HUES6 (cell line): Measurements from ENCODE around the gene TPM1.

Experiments used
- H3K27ac ChIP-seq: 2 replicates; pipeline ENCODE4 v1.7.0; 2013; ENCODE audit warnings: low read depth, mild to moderate bottlenecking, low read length, inconsistent platforms
- H3K27me3 ChIP-seq: 2 replicates; pipeline ENCODE4 v1.6.1; 2013; ENCODE audit warnings: low read length; ENCODE audit not compliant: control insufficient read depth, insufficient read depth
- H3K36me3 ChIP-seq: 2 replicates; pipeline ENCODE4 v1.6.1; 2013; ENCODE audit warnings: low read length; ENCODE audit not compliant: control insufficient read depth, insufficient read depth
- H3K4me1 ChIP-seq: 2 replicates; pipeline ENCODE4 v1.6.1; 2013; ENCODE audit warnings: low read length; ENCODE audit not compliant: control insufficient read depth, insufficient read depth
- H3K4me3 ChIP-seq: 2 replicates; pipeline ENCODE4 v1.5.1; 2013; ENCODE audit warnings: low read depth, low read length
- H3K9ac ChIP-seq: one replicate; pipeline ENCODE4 v1.6.1; 2013; ENCODE audit warnings: mild to moderate bottlenecking, low read length
- H3K9me3 ChIP-seq: 2 replicates; pipeline ENCODE4 v1.6.1; 2013; ENCODE audit warnings: low read depth, low read length; ENCODE audit not compliant: control insufficient read depth, insufficient read depth

Gene TPM1

GRCh38 chr15:63057468-63058345 is 15.2 kb downstream of the TPM1 start:
- no peaks in the 10 kb centered on the region for H3K9me3 ChIP-seq
- H3K9ac ChIP-seq = no peak overlapping the region
- H3K36me3 ChIP-seq = peaks cover 95% of the 10 kb centered on the region
- no peak overlapping the region for H3K4me3 ChIP-seq
- H3K4me1 ChIP-seq = peaks cover 13% of the 10 kb centered on the region; the same call in 1 of the 2 replicates
- H3K27ac ChIP-seq = no peak overlapping the region
- no peaks in the 10 kb centered on the region for H3K27me3 ChIP-seq

DNA sequence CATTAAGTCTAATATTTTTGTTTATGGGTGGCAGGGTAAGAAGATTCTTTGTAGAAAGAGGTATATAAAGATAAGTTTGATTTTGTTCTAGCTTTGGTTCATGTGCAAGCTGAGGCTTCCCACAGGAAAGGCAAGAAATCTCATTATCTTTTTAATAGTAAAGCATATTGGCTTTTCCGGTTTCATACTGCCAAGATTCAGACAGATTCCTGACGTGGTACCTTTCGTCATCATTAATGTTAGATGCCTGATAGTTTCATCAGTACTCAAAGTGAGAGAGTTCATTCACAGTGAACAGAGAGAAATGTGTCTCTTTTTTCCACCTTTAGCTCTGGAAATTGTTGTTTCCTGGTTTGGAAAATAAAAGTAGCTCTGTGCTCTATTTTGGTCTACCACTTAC is 16.5 kb downstream of the TPM1 start:
- Histone ChIP-seq H3K36me3 (peaks cover 97% of the 10 kb centered on the region), H3K9me3 (no peaks in the 10 kb centered on the region), H3K4me3 (no peak overlapping the region), H3K27ac (no peak overlapping the region), H3K4me1 (peaks cover 3% of the 10 kb centered on the region; the same call in 1 of the 2 replicates), H3K27me3 (no peaks in the 10 kb centered on the region), H3K9ac (no peak overlapping the region)

DNA sequence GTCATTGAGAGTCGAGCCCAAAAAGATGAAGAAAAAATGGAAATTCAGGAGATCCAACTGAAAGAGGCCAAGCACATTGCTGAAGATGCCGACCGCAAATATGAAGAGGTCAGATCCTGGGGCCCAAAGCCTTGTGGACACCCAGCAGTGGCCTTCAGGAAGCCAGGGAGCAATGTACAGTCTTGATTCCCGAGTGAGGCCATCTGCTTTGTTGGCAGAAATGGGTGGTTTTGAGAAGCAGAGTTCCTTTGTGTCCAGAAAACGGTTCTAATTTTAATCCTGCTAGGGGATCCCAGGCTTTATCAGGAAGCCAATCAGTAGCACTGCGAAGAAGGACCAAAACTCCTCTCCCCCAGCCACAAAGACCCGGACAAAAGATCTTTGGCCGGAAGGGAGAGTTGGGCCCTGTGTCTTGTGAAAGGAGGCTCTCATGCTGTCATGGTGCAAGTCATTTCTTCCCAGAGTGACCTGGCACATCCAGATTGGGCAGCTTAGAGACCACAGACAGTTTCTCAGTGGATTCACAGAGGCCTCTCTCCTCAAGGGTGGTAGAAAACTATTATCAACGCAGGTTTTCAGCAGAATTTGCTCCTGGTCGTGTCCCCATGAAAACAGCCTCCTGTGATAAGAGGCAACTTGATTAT is 17.1 kb downstream of the TPM1 start:
- Histone ChIP-seq H3K27me3 (no peaks in the 10 kb centered on the region), H3K9ac (no peak overlapping the region), H3K4me3 (no peak overlapping the region), H3K9me3 (no peaks in the 10 kb centered on the region), H3K36me3 (peaks cover 96% of the 10 kb centered on the region), H3K4me1 (no peaks in the 10 kb centered on the region), H3K27ac (no peak overlapping the region)

- Histone ChIP-seq H3K27me3 (no peaks in the 10 kb centered on the region), H3K4me1 (no peaks in the 10 kb centered on the region), H3K4me3 (no peak overlapping the region), H3K27ac (no peak overlapping the region), H3K9me3 (no peaks in the 10 kb centered on the region), H3K9ac (no peak overlapping the region), H3K36me3 (peaks cover 97% of the 10 kb centered on the region)
Measured at GRCh38 chr15:63060699-63061098, 18.2 kb downstream of the TPM1 start.

DNA sequence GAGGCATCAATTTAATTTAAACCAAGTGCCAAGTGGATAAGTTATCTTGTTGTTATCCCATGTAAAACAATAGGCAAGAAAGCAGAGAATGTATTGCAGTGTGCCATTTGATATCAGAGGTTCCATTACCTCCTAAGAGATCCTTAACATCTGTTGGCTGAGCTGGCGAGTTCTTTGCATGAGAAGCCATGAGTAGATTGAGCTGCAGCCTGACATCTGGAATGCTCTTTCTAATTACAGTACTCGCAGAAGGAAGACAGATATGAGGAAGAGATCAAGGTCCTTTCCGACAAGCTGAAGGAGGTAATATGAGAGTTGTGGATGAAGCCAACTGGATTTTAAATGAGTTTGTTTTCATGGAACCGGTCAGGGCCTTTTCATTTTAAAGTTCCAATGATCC is 19.4 kb downstream of the TPM1 start:
- Histone ChIP-seq H3K9ac (no peak overlapping the region), H3K27me3 (no peaks in the 10 kb centered on the region), H3K9me3 (no peaks in the 10 kb centered on the region), H3K4me1 (no peaks in the 10 kb centered on the region), H3K4me3 (no peak overlapping the region), H3K27ac (no peak overlapping the region), H3K36me3 (peaks cover 99% of the 10 kb centered on the region)

GRCh38 chr15:63063164-63063756 is 20.7 kb downstream of the TPM1 start:
- no peak overlapping the region for H3K4me3 ChIP-seq
- no peak overlapping the region for H3K27ac ChIP-seq
- no peaks in the 10 kb centered on the region for H3K4me1 ChIP-seq
- H3K9me3 ChIP-seq = no peaks in the 10 kb centered on the region
- H3K36me3 ChIP-seq = peaks cover 99% of the 10 kb centered on the region
- no peak overlapping the region for H3K9ac ChIP-seq
- no peaks in the 10 kb centered on the region for H3K27me3 ChIP-seq

DNA sequence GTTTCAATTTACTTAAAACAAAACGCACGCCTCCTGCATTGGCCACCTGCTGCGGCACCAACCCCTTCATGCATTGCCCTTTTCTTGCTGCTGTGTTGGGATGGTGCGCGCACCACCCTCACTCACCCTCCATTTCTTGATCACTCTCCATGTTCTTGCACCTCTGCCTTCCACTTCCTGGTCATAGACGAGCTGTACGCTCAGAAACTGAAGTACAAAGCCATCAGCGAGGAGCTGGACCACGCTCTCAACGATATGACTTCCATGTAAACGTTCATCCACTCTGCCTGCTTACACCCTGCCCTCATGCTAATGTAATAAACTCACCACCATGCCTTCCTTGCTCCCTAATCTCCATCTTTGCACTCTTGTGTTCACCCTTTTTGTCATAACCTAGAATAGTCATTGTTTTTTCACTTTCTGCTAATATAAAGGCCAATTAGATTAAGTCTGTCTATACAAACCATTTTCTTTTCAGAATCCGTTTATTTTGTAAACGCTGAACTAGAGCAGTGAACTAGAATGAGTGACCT is 21.4 kb downstream of the TPM1 start:
- H3K36me3 ChIP-seq = peaks cover 96% of the 10 kb centered on the region
- no peaks in the 10 kb centered on the region for H3K4me1 ChIP-seq
- H3K27ac ChIP-seq = no peak overlapping the region
- no peaks in the 10 kb centered on the region for H3K9me3 ChIP-seq
- no peak overlapping the region for H3K4me3 ChIP-seq
- no peak overlapping the region for H3K9ac ChIP-seq
- H3K27me3 ChIP-seq = no peaks in the 10 kb centered on the region

DNA sequence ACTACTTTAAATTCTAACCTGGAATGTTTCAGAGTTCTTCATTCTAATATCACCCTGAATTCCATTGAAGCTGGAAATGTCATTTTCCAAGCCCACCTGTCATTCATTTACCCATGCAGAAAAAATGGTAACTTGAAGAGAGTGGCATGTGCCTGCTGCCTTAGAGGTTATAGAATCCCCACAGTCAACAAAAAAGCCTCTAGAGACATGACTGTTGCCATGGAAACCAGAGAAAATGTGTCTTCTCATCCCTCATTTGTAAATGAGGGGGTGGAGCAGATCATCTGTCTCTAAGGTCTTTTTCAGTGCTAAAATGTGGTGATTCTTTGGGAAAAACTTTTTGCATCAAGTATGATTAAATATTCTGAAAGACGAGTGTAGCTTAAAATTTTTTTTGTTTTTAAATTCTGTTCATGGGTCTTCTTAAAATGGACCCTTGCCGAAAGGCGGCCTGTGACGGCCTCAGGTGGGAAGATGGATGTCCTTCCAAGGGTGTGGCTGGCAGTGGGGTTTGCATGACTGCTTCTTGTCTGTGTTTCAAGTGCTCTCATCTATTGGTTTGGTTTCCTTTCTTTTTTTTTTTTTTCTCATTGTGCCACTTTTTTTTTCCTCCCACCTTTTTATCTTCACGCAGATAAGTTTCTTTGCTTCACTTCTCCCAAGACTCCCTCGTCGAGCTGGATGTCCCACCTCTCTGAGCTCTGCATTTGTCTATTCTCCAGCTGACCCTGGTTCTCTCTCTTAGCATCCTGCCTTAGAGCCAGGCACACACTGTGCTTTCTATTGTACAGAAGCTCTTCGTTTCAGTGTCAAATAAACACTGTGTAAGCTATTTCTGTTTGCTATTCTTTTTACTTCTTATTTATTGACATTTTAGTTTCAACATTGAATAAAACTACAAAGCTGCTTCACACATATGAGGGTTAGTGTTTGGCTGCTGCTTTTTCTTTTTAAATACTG is 23.0 kb downstream of the TPM1 start:
- H3K27ac ChIP-seq = no peak overlapping the region
- no peaks in the 10 kb centered on the region for H3K4me1 ChIP-seq
- H3K4me3 ChIP-seq = no peak overlapping the region
- no peaks in the 10 kb centered on the region for H3K27me3 ChIP-seq
- H3K36me3 ChIP-seq = peaks cover 94% of the 10 kb centered on the region
- H3K9me3 ChIP-seq = no peaks in the 10 kb centered on the region
- H3K9ac ChIP-seq = no peak overlapping the region

GRCh38 chr15:63066272-63066671 is 23.7 kb downstream of the TPM1 start:
- no peaks in the 10 kb centered on the region for H3K4me1 ChIP-seq
- H3K27ac ChIP-seq = no peak overlapping the region
- peaks cover 94% of the 10 kb centered on the region for H3K36me3 ChIP-seq
- no peak overlapping the region for H3K9ac ChIP-seq
- H3K4me3 ChIP-seq = no peak overlapping the region
- no peaks in the 10 kb centered on the region for H3K9me3 ChIP-seq
- no peaks in the 10 kb centered on the region for H3K27me3 ChIP-seq

DNA sequence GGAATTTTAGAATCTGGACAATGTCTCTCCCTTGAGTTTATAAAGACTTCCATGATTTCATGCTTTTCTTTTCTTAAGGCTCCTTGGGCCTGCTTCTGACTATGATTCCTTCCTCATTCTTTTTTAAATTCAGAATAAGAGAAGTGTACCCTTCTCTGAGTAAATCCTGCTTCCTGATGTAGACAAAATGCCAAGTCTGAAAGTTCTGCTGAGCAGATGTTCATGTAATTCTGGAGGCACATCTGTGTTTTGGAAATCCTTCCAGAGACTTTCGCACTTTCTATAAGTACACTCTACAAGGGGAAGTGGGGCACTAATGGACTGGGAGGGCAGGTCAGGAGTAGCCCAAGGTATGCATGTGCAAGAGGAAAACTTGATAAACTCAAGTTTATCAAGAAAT is 24.8 kb downstream of the TPM1 start:
- H3K27ac ChIP-seq = no peak overlapping the region
- no peaks in the 10 kb centered on the region for H3K27me3 ChIP-seq
- H3K9me3 ChIP-seq = no peaks in the 10 kb centered on the region
- H3K9ac ChIP-seq = no peak overlapping the region
- H3K4me1 ChIP-seq = no peaks in the 10 kb centered on the region
- peaks cover 92% of the 10 kb centered on the region for H3K36me3 ChIP-seq
- H3K4me3 ChIP-seq = no peak overlapping the region
